RWPE1 (cell line): ENCODE measurements around the gene ZNF524.
A peak's percentile ranks its signal among the peaks of the same experiment; 100 is the strongest.
"Not testable (repeated sequence)": the region's sequence is repeated elsewhere in the genome, so short reads cannot be mapped to it uniquely, and the experiment has no call there.

ENCODE experiments used
- CTCF ChIA-PET: fragments of 350-600 bp; sonication (Branson Sonifier 250); formaldehyde crosslinking; extraction: SDS; loops from one replicate; lab custom pipeline; 2021; lab: Yijun Ruan, JAX
- POLR2A ChIA-PET: fragments of 400-600 bp; formaldehyde crosslinking; extraction: SDS; loops from one replicate; lab custom pipeline; 2020; ENCODE audit warnings: antibody characterized with exemption; ENCODE audit not compliant: low non-redundant PET; lab: Yijun Ruan, JAX
- DNase-seq: peaks from one replicate; pipeline ENCODE4 v3.0.0; 2012; ENCODE audit warnings: low spot score
- H3K27ac ChIP-seq: fragments of 450-650 bp; 2 replicates; pipeline ENCODE4 v1.5.1; 2017
- TF ChIP-seq, protein P1 (sequence below): fragments of 450-650 bp; conservative IDR thresholded peaks from 2 replicates; pipeline ENCODE4 v1.5.1; 2017; ENCODE audit warnings: low read depth, mild to moderate bottlenecking

The ZNF524 gene

DNA sequence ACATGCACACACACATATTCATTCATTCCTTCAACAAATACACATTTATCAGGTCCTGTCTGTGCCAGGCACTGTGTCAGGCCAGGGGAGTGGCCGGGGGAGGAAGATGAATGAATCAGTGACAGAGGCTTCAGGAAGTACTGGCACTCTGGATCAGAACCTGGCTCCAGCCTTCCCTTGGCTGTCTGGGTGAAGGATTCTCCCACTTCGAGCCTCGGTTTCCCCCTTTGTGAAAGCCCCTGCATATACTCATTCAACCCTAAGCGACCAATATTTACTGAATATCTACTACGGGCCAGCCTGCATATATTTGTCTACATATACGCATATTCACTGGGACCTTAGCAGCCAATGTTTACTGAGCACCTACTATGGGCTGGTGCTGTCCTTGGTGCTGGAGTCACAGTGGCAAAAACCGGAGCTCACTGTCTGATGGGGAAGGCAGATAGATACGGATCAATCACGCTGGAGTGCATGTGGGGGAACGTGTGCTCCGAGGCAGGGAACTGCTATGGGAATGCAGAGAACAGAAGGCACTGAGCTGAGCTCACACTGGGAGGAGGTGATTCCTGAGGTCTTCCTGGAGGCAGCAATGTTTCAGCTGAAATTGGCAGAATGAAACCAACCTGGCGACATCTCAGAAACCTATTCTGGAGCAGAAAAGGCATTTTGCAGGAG lies 18.8 kb upstream of the ZNF524 start:
- ChIA-PET CTCF (interaction anchor here (0.6 to 0.7 kb wide), 3 partner anchors 25 to 484 kb away, joined by 3 read pairs; no protein-coding TSS in a partner anchor), POLR2A (interaction anchor here (0.6 to 1.0 kb wide), 2 partner anchors 18 to 32 kb away, joined by 3 to 6 read pairs; partner anchors contain the start of gene FIZ1)

DNA sequence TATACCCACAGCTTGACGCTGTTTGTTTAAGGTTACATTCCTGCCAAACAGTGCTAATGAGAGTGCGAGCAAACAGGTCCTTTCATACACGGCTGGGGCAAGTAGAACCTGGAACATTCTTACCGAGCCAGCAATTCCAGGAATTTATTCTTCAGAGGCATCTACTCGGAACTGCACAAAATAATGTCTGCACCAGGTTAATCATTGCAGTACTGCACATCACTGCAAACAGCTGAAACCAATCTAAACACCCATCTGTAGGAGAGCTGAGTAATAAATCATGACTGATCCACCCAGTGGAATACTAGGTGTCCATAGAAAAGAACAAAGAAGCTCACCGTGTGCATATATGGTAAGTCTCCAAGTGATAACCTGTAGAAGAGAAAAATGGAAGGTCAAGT lies 18.3 kb upstream of the ZNF524 start:
- DNase-seq, result no peak
- ChIA-PET CTCF (interaction anchor here (0.6 to 0.7 kb wide), 2 partner anchors 25 to 50 kb away, joined by 3 read pairs; no protein-coding TSS in a partner anchor), POLR2A (interaction anchor here (0.5 kb wide), 1 partner anchor 26 kb away, joined by 3 read pairs; no protein-coding TSS in a partner anchor)
- TF ChIP-seq, protein P1, sequence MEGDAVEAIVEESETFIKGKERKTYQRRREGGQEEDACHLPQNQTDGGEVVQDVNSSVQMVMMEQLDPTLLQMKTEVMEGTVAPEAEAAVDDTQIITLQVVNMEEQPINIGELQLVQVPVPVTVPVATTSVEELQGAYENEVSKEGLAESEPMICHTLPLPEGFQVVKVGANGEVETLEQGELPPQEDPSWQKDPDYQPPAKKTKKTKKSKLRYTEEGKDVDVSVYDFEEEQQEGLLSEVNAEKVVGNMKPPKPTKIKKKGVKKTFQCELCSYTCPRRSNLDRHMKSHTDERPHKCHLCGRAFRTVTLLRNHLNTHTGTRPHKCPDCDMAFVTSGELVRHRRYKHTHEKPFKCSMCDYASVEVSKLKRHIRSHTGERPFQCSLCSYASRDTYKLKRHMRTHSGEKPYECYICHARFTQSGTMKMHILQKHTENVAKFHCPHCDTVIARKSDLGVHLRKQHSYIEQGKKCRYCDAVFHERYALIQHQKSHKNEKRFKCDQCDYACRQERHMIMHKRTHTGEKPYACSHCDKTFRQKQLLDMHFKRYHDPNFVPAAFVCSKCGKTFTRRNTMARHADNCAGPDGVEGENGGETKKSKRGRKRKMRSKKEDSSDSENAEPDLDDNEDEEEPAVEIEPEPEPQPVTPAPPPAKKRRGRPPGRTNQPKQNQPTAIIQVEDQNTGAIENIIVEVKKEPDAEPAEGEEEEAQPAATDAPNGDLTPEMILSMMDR, result no peak
- no peak overlapping the region for H3K27ac ChIP-seq

More for the DNA sequence above, 18.8 kb upstream of the ZNF524 start:
- no peak for DNase-seq
- H3K27ac ChIP-seq, result peak overlapping the region; percentile 87
- TF ChIP-seq, protein P1, result no peak

DNA sequence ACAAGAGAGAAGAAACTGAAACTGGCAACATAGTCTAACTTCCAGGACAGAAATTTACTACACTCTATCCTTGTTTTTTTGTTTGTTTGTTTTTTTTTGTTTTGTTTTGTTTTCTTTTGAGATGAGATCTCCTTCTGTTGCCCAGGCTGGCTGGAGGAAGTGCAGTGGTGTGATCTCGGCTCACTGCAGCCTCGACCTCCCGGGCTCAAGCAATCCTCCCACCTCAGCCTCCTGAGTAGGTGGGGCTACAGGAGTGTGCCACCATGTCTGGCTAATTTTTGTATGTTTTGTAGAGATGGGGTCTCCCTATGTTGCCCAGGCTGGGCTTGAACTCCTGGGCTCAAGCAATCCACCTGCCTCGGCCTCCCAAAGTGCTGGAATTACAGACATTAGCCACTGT lies 17.8 kb upstream of the ZNF524 start:
- POLR2A ChIA-PET, result interaction anchor here (0.5 kb wide), 1 partner anchor 26 kb away, joined by 3 read pairs; no protein-coding TSS in a partner anchor
- CTCF ChIA-PET, H3K27ac ChIP-seq: not testable (repeated sequence)

DNA sequence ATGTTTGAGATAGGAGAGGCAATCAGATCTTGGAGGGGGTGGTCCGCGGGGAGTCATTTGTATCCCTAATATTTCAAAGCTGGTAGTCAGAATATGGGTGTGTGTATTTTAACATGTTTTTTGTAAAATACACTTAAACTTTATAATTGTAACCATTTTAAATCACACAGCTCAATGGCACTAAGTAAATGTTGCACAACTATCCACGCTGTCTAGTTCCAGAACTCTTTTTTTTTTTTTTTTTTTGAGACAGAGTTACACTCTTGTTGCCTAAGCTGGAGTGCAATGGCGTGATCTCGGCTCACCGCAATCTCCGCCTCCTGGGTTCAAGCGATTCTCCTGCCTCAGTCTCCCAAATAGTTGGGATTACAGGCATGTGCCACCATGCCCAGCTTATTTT lies 16.2 kb upstream of the ZNF524 start:
- H3K27ac ChIP-seq, DNase-seq, CTCF ChIA-PET, POLR2A ChIA-PET: not testable (repeated sequence)

More for the DNA sequence above, 17.8 kb upstream of the ZNF524 start:
- DNase-seq, result not testable (repeated sequence)

DNA sequence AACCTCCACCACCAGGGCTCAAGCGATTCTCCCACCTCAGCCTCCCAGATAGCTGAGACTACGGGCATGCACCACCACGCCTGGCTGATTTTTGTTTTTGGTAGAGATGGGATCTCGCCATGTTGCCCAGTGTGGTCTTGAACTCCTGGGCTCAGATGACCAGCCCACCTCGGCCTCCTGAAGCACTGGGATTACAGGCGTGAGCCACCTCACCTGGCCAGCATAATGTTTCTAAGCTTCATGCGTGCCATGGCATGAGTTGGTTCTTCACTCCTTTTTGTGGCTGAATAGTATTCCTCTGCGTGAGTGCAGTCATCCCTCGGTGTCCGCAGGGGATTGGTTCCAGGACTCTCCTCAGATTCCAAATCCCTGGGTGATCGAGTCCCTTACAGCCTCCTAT lies 15.2 kb upstream of the ZNF524 start:
- H3K27ac ChIP-seq, result peak overlapping the region; percentile 76; the same call in 1 of the 2 replicates
- CTCF ChIA-PET, result interaction anchor here (0.7 kb wide), 1 partner anchor 16 kb away, joined by 3 read pairs; no protein-coding TSS in a partner anchor
- POLR2A ChIA-PET, result no interaction called here
- TF ChIP-seq, protein P1, result no peak
- no peak for DNase-seq

DNA sequence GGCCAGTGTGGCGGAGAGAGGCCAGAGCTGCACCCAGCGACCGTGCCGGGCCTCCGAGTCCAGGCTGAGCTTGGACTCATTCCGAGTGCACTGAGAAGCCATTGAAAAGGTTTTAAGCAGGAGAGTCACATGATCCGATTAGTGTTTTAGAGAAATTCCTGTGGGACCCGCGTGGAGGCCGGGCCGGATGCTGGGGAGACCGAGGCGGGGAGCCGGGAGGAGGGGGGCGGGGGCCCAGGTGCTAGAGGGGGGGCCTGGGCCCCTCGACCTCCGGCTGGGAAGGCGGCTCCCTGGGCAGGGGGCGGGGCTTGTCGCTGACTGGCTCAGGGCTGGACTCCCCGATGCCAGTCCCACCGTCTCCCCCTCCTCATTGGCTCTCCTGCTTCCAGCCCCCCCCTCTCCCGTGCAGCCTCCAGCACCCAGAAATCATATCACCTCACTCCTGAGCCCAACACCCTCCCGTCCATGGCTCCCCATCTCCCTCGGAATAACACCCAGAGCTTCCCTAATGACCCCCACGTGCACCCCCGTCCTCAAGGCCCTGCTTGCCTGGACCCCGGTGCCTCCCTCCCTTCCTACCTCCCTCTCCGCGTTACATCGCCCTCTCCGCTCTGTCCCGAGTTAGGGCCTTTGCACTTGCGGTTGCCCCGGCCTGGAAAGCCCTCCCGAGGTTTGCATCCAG lies 14.3 kb upstream of the ZNF524 start:
- CTCF ChIA-PET, result no interaction called here
- TF ChIP-seq, protein P1, result no peak
- peak overlapping the region; percentile 76 for H3K27ac ChIP-seq
- no peak for DNase-seq
- POLR2A ChIA-PET, result no interaction called here

DNA sequence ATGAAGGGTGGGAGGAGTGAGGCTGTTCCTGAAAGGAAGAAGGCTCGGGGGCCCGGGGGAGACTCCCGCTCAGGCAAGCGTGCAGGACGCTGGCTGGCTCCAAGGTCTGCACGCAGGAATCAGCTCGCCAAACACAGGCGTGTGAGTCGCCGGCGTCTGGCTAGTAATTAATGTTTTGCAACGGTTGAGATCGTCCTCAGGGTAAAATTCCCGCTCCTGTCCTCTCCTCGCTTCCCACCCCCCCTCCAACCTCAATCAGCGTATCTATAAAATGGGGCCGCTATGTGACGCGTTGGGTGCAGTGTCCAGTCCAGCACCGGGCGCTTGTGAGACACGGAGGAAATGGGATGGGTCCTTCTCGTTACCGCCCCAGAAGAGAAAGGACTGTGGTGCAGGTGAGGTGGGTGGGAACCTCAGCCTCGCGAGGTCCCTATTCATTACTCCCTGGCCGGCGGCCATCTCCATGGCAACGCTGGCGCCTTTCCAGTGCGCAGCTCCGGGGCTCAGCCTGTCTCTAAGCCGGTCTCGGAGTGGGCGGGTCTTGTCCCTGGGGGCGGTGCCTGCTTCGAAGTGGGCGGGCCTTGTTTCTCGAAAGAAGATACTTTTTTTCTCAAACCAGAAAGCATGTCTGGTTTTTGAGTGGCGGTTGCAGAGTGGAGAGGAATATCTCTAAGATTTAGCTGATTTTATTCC lies 13.0 kb upstream of the ZNF524 start:
- ChIA-PET CTCF (interaction anchor here (0.6 kb wide), 2 partner anchors 19 to 285 kb away, joined by 4 to 5 read pairs; no protein-coding TSS in a partner anchor), POLR2A (interaction anchor here (0.6 kb wide), 1 partner anchor 378 kb away, joined by 3 read pairs; the partner anchor contains the start of gene PTPRH)
- TF ChIP-seq, protein P1, result no peak
- DNase-seq, result peak; percentile 96
- peak overlapping the region; percentile 76 for H3K27ac ChIP-seq
